ENCODE measurements around the gene C20orf141.

GRCh38 chr20:2835331-2835796 lies 20.6 kb downstream of the C20orf141 start:
- TF ChIP-seq POLR2AphosphoS5 (IDR thresholded peaks at IDR 0.05; ENCODE audit: borderline replicate concordance, low read depth, low read length) (no peak), EZH2 (IDR thresholded peaks at IDR 0.05) (no peak), FOXP2 (optimal IDR thresholded peaks at IDR 0.05; ENCODE audit: control extremely low read depth, extremely low read length, insufficient read depth) (no peak)

Measured in SK-N-MC (cell line).